ENCODE results near the gene RABL6.

DNA sequence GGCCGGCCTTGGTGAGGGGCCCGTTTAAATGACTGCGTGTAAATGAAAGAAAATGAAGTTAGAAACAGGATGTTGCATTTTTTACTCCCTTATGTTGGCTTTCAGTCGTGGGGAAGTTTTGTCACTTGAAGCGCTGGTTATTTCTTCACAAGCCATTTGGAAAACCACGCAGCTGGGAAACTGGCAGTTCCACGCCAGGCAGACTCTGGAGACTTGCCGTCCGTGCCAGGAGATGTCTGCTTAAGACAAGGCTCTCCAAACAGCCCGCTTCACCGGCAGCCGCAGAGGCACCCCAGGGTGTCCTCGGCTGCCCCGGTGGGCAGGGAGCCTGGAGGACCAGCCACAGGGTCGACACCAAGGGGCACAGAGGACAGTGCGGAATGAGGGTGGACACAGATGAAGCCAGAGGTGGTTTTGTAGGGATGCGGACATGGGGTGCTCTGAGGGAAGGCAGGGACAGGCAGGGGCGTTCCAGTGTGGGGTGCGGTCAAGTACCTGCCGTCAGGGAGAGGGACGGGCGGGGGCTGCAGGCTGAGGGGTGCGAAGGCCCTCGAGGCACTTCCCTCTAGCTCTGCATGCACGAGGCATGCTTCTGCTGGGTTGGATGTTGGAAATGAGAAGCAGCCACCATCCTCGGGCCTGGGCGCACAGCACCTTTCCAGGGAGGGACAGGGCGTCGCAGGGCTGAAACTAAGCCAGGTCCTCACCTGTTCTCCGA is 23.4 kb downstream of the RABL6 start:
- TF ChIP-seq CTCF (IDR thresholded peaks at IDR 0.05) (no peak), EP300 (IDR thresholded peaks at IDR 0.05) (no peak), POLR2A (IDR thresholded peaks at IDR 0.05) (no peak)
